ENCODE data around the gene EIF3M.

DNA sequence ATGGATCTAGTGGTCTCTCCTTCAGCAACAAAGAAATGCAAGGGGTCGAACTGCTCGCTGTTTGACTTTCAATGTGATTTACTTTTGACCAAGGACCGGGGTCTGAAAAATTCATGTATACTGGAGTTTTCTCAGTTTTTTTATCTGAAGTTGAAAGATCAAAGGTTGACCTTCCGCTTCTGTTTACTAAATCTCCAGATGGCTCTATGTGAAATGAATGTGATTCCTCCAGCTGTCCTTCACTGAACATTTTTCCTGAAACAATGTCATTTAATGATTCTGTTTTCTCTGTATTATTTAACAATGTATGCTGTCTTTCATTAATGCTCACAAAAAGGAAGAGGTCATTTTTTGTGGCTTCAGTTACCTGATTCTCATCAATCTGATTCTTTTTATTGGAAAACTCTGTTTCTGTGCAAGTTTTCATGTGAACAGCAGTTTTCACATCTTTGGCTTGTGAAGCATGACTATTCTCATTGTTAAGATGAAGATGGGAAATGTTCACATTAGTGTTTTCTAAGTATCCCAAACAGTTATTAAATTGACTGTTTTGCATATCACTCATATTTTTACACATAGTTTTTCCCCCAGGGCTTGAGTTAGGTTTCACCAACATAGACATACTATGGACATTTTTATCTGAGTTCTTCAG is 30.0 kb downstream of the EIF3M start:
- TF ChIP-seq, protein P1, sequence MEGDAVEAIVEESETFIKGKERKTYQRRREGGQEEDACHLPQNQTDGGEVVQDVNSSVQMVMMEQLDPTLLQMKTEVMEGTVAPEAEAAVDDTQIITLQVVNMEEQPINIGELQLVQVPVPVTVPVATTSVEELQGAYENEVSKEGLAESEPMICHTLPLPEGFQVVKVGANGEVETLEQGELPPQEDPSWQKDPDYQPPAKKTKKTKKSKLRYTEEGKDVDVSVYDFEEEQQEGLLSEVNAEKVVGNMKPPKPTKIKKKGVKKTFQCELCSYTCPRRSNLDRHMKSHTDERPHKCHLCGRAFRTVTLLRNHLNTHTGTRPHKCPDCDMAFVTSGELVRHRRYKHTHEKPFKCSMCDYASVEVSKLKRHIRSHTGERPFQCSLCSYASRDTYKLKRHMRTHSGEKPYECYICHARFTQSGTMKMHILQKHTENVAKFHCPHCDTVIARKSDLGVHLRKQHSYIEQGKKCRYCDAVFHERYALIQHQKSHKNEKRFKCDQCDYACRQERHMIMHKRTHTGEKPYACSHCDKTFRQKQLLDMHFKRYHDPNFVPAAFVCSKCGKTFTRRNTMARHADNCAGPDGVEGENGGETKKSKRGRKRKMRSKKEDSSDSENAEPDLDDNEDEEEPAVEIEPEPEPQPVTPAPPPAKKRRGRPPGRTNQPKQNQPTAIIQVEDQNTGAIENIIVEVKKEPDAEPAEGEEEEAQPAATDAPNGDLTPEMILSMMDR (conservative IDR thresholded peaks at IDR 0.05 in 1 of 2, IDR thresholded peaks at IDR 0.05 in 1 of 2; ENCODE audit: low read depth in 1 of 2, low read length in 2 of 2): no peak
- TF ChIP-seq EZH2 (IDR thresholded peaks at IDR 0.05; ENCODE audit: low read length, missing control alignments): no peak
